ENCODE results near the gene AMDHD2.

DNA sequence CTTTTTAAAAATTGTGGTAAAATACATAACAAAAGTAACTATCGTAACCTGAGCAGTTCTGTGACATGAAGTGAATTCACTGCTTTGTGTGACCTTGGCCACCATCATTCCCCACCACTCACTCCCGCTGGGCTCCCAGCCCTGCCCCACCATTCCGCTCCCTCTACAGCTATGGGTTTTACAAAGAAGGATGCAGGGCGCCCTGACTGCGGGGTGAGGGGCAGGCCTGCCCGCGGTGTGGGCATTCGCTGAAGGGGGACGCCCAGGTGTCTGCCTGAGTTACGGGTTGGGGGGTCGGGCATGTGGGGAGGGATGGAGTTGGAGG, 11.2 kb downstream of the AMDHD2 start, which contains the start of gene CEMP1:
- TF ChIP-seq, protein P1, sequence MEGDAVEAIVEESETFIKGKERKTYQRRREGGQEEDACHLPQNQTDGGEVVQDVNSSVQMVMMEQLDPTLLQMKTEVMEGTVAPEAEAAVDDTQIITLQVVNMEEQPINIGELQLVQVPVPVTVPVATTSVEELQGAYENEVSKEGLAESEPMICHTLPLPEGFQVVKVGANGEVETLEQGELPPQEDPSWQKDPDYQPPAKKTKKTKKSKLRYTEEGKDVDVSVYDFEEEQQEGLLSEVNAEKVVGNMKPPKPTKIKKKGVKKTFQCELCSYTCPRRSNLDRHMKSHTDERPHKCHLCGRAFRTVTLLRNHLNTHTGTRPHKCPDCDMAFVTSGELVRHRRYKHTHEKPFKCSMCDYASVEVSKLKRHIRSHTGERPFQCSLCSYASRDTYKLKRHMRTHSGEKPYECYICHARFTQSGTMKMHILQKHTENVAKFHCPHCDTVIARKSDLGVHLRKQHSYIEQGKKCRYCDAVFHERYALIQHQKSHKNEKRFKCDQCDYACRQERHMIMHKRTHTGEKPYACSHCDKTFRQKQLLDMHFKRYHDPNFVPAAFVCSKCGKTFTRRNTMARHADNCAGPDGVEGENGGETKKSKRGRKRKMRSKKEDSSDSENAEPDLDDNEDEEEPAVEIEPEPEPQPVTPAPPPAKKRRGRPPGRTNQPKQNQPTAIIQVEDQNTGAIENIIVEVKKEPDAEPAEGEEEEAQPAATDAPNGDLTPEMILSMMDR (IDR thresholded peaks at IDR 0.05): no peak
- no peak for TF ChIP-seq POLR2A (IDR thresholded peaks at IDR 0.05)
